GM21786 (cell line): ENCODE results near the gene GRK2.
"Not testable (repeated sequence)": the region's sequence is repeated elsewhere in the genome, so short reads cannot be mapped to it uniquely, and the experiment has no call there.

Source experiments
- ATAC-seq: cut with Tn5 transposase; IDR thresholded peaks from one replicate; pipeline ENCODE4 v1.9.1; 2021; ENCODE audit not compliant: unreplicated experiment

GRK2 gene

GRCh38 chr11:67311051-67311555, 44.8 kb downstream of the GRK2 start:
- ATAC-seq = no peak

GRCh38 chr11:67311556-67312082, 45.3 kb downstream of the GRK2 start:
- no peak for ATAC-seq

- ATAC-seq = no peak
These were observed 46.1 kb downstream of the GRK2 start for GRCh38 chr11:67312187-67313021.

GRCh38 chr11:67313125-67313890, 47.0 kb downstream of the GRK2 start:
- no peak for ATAC-seq

- no peak for ATAC-seq
These were observed 47.9 kb downstream of the GRK2 start for GRCh38 chr11:67314218-67314617.

- no peak for ATAC-seq
These were observed 49.1 kb downstream of the GRK2 start for GRCh38 chr11:67315325-67315909.

- ATAC-seq = no peak
These were observed 50.6 kb downstream of the GRK2 start for GRCh38 chr11:67316882-67317204.

- ATAC-seq = peak; percentile 64
These were observed 51.1 kb downstream of the GRK2 start for GRCh38 chr11:67317205-67317887.

- ATAC-seq = peak; percentile 13
These were observed 51.7 kb downstream of the GRK2 start for GRCh38 chr11:67317888-67318555.

- not testable (repeated sequence) for ATAC-seq
These were observed 52.6 kb downstream of the GRK2 start for GRCh38 chr11:67318876-67319275.

- ATAC-seq = no peak
These were observed 53.7 kb downstream of the GRK2 start for GRCh38 chr11:67320011-67320410.

GRCh38 chr11:67320691-67321090, 54.4 kb downstream of the GRK2 start:
- no peak for ATAC-seq

- ATAC-seq = no peak
These were observed 55.1 kb downstream of the GRK2 start for GRCh38 chr11:67321313-67321871.

GRCh38 chr11:67322049-67322448, 55.8 kb downstream of the GRK2 start:
- no peak for ATAC-seq

GRCh38 chr11:67323526-67323925, 57.3 kb downstream of the GRK2 start:
- no peak for ATAC-seq

- no peak for ATAC-seq
These were observed 65.9 kb downstream of the GRK2 start for GRCh38 chr11:67332081-67332691.
